NCI-H128 (cell line): ENCODE data around the gene CD151.
A peak's percentile ranks its signal among the peaks of the same experiment; 100 is the strongest.

ENCODE experiments used
- DNase-seq: peaks from one replicate; lab custom pipeline; 2025; ENCODE audit not compliant: unreplicated experiment; lab: John Stamatoyannopoulos, UW

The CD151 gene

GRCh38 chr11:869399-870126 lies 36.8 kb downstream of the CD151 start:
- no peak for DNase-seq

DNA sequence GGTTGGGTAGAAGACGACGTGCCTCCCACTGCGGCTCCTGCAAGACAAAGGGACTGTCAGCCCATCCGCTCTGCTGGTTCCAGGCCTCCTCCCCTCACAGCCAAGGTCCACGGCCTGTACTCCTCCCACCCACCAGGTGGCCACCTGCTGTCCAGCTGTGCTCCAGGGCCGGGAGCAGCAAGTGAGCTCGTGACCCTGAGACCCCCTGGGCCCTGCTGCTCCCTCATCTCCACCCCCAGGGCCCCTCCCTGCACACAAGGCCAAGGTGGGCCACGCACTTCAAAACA lies 37.3 kb downstream of the CD151 start:
- no peak for DNase-seq

GRCh38 chr11:870418-870817 lies 37.7 kb downstream of the CD151 start:
- no peak for DNase-seq

- no peak for DNase-seq
Measured at GRCh38 chr11:871472-871871, 38.7 kb downstream of the CD151 start.

- no peak for DNase-seq
Measured at GRCh38 chr11:872799-873198, 40.0 kb downstream of the CD151 start.

- DNase-seq, result no peak
Measured at GRCh38 chr11:873706-874105, 41.0 kb downstream of the CD151 start.

DNA sequence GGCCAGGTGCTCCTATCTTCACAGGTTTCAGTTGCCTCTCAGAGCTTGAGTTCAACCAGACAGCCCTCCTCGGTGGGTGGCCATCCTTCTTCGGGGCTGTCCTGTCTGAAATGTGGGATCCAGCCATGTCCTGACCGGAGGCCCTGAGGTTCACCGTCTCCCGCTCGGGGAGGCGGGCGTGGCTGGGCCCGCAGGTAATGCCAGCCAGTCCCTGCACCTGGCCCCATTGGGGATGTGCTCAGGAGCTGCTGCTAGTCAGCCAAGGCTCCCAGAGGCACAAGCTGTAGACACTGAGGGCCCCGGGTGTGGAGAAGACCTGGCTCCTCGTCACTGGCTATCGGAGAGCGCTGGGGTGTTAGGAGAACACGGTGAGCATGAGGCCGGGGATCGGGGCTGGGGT lies 42.5 kb downstream of the CD151 start:
- no peak for DNase-seq

DNA sequence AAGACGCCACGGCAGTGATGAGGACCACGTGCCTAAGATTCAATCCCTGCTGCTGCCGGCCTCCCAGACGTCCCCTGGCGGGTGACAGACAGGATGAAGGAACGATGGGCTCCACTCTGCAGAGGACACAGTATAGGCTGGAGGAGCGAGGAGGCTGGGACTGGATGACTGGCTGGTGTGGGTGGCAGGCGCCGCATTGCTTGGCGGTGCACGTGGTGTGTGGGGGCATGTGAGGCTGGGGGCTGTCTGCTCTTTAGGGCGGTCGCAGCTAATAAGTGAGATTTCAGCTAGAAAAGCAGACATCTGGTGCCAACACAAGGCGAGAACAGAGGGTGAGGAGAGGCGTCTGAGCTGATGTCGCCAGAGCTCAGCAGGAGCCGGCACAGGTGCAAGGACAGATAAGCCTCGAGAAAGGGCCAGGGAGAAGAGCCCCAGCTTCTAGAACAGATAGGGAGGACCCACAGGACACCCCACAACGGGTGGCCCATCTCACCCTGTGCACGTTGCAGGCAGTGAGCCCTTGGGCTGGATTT lies 43.1 kb downstream of the CD151 start:
- DNase-seq, result no peak

GRCh38 chr11:876545-876944 lies 43.8 kb downstream of the CD151 start:
- peak; percentile 7 for DNase-seq

DNA sequence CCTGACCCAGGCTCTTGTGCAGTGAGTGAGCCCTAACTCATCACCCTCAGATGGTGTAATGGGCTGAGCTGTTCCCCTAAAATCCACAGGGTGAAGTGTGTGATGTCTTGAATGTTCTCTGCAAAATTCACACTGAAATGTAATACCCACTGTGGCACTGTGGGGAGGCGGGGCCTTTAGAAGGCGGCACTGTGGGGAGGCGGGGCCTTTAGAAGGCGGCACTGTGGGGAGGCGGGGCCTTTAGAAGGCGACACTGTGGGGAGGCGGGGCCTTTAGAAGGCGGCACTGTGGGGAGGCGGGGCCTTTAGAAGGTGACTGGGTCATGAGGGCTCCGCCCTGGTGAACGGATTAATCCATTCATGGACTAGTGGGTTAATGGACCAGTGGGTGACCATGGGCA lies 44.8 kb downstream of the CD151 start:
- DNase-seq, result no peak

GRCh38 chr11:880447-880846 lies 47.7 kb downstream of the CD151 start:
- no peak for DNase-seq

GRCh38 chr11:882596-882995 lies 49.8 kb downstream of the CD151 start:
- no peak for DNase-seq

- DNase-seq, result no peak
Measured at GRCh38 chr11:883527-883926, 50.8 kb downstream of the CD151 start.

- DNase-seq, result no peak
Measured at GRCh38 chr11:884578-885070, 51.9 kb downstream of the CD151 start.

DNA sequence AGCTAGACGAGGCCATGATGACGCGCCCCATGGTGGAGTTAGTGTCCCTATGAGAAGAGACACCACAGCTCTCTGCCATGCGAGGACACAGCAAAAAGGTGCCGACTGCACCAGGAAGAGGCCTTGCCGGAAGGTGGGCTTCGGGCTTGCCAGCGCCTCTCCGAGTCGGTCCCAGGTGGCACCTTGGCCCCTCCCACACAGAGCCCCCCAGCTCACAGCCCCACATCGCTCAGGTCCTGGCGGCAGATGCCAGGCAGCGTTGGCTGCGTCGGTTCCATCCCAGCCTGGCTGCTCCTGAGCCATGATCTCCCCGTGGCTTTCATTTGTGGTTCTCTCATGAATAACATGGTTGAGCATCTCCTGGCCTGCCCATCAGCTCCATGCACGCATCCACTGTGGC lies 53.8 kb downstream of the CD151 start:
- DNase-seq, result no peak

GRCh38 chr11:887589-887988 lies 54.8 kb downstream of the CD151 start:
- DNase-seq, result no peak
